Activated CD4-positive, CD25-positive, alpha-beta regulatory T cell treated with anti-CD3 and anti-CD28 coated beads, Interleukin-2, amount 50 U/mL, for 16 hours (primary cell): ENCODE data around the gene KIAA0319L.
A peak's percentile ranks its signal among the peaks of the same experiment; 100 is the strongest.
"Not testable (repeated sequence)": the region's sequence is repeated elsewhere in the genome, so short reads cannot be mapped to it uniquely, and the experiment has no call there.

Experiments used
- DNase-seq: peaks from one replicate; pipeline ENCODE4 v3.0.0-alpha.2; 2020; ENCODE audit warnings: low read depth, low spot score

KIAA0319L gene

GRCh38 chr1:35490250-35490649 is 67.0 kb downstream of the KIAA0319L start:
- DNase-seq, result no peak

DNA sequence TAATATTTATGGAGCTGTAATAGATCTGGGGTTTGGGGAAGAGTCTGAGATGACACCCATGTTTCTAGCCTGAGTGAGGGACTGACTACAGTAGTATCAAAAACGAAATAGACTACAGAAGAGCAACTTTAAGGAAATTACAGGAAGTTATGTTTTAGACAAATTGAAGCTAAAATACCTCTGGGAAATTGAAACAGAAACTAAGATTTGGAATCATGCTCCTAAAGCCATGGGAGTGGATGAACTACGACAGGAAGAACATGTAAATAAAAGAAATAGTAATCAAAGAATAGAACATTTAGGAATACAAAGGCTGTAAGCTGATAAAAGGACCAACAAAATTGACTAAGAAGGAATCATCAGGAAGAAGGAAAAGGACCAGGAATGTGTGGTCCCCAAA is 68.9 kb downstream of the KIAA0319L start:
- no peak for DNase-seq

DNA sequence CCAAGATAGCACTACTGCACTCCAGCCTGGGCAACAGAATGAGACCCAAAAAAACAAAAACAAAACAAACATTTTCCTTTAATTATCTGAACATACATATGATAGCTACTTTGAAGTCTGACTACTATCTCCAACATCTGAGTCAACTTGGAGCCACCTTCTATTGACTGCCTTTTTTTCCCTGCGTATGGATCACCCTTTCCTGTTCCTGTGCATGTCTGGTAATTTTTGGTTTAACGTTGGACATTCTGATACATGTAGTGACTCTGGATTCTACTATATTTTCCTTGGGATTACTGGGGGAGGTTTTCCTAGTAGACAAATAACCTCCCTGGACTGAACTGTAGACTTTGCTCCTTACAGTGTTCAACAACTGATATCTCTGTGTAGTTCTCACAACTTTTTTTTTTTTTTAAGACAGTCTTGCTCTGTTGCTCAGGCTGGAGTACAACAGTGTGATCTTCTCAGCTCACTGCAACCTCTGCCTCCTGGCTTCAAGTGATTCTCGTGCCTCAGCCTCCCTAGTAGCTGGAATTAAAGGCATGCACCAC is 70.3 kb downstream of the KIAA0319L start:
- no peak for DNase-seq

DNA sequence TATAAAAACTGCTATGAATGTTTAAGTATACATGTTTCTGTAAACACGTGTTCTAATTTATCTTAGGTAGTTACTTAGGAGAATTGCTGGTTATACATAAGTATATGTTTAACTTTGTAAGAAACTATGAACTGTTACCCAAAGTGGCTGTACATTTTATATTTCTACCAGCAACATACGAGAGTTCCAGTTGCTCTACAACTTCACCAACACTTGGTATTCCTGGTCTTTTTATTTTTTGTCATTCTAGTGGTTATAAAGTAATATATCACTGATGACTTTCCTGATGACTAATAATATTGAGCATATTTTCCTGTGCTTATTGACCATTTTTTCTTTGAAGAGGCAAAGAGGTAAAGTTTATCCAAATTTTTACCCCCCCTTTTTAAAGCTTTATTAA is 76.0 kb downstream of the KIAA0319L start:
- DNase-seq, result no peak

DNA sequence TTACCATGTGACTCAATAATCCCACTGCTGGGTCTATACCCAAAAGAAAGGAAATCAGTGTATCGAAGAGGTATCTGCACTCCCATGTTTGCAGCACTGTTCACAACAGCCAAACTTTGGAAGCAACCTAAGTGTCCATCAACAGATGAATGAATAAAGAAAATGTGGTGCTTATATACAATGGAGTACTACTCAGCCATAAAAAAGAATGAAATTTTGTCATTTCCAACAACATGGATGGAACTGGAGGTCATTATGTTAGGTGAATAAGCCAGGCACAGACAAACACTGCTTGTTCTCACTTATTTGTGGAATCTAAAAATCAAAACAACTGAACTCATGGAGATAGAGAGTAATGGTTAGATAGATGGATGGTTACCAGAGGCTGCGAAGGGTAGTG is 79.3 kb downstream of the KIAA0319L start:
- no peak for DNase-seq

DNA sequence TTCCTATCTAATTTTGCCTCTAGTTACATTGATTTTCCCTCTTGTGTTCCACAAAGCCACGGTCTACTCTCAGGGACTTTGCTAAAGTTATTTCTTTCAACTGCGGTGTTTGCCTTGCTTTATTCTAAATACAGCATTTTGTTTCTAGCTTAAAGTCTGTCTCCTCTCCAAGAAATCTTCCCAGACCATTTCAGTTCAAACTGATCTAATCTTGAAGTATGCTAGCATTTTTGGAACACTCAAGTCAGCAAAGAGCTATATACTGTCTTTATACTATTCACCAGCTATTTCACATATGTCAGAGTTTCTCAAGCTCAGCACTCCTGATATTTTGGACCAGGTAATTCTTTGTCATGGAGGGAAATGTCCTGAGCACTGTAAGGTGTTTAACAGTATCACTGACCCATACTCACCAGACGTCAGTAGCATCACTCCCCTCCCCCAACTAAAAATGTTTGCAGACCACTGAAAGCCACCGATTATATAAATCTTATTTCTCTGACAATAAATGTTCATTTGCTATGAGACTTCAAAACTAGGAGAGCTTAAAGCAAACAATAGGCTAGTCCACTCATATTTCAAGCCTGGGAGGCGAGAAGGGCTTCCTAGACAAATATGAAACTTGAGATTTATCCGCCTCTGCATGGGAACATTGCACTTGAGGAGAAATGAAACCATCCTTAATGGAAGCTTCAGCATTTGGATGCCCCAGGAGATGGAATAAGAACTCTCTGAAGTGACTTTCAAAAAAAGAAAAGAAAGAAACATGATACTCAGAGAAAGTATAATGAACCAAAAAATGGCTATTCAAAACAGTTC is 81.1 kb downstream of the KIAA0319L start:
- no peak for DNase-seq

GRCh38 chr1:35475356-35475755 is 81.8 kb downstream of the KIAA0319L start:
- DNase-seq, result no peak

DNA sequence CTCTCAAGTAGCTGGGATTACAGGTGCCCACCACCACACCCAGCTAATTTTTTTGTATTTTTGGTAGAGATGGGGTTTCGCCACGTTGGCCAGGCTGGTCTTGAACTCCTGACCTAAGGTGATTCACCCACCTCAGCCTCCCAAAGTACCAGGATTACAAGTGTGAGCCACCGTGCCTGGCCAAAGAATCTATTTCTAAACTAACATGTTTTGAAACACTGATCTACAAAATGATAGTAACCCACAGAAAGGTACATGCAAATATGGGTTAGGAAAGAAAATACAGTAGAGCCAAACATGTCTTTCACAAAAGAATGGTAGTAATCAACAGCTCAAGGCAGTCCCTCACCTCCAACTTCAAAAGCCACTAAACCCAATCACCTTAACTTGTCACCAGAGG is 84.0 kb downstream of the KIAA0319L start:
- not testable (repeated sequence) for DNase-seq

DNA sequence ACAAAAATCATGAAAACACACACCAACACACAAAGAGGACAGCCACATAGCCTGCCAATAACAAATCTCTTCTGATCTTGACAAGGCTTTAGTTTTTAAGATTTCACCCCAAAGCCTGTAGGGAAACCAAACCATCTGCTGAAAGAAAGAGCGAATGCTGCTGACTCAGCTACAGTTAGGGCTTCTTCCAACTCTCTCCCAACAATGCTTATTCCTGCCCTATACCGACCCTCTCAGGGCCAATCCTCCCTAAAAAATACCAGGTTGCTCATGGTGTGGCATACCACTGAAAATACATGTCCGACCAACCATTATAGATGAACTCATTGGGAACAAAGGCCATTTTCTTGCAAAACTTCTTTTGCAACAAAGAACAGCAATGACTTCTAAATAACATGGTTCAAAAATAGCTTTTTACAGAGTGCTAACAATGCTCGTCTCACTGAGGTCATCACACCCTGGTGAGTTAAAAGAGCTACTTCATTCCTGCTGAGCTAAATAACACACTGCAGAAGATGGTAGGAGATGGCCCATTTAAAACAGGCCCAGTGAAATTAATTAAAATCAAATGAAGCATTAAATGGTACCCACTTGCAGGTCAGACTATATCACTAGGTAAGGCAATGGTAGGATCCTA is 86.1 kb downstream of the KIAA0319L start:
- no peak for DNase-seq

GRCh38 chr1:35466120-35466519 is 91.1 kb downstream of the KIAA0319L start:
- DNase-seq, result no peak

GRCh38 chr1:35463749-35464148 is 93.5 kb downstream of the KIAA0319L start:
- DNase-seq, result not testable (repeated sequence)

GRCh38 chr1:35463232-35463631 is 94.0 kb downstream of the KIAA0319L start:
- DNase-seq, result no peak

- DNase-seq, result no peak
These were observed 95.1 kb downstream of the KIAA0319L start for GRCh38 chr1:35461966-35462651.

- DNase-seq, result no peak
These were observed 96.4 kb downstream of the KIAA0319L start for GRCh38 chr1:35460796-35461195.

- DNase-seq, result no peak
These were observed 102.6 kb downstream of the KIAA0319L start for GRCh38 chr1:35454616-35455015.

- no peak for DNase-seq
These were observed 103.0 kb downstream of the KIAA0319L start for GRCh38 chr1:35454176-35454575.

- DNase-seq, result no peak
These were observed 104.2 kb downstream of the KIAA0319L start for GRCh38 chr1:35453031-35453430.

GRCh38 chr1:35452106-35452774 is 105.0 kb downstream of the KIAA0319L start:
- no peak for DNase-seq

GRCh38 chr1:35451125-35451528 is 106.1 kb downstream of the KIAA0319L start:
- DNase-seq, result peak; percentile 49

GRCh38 chr1:35449334-35450008 is 107.7 kb downstream of the KIAA0319L start:
- DNase-seq, result no peak

- no peak for DNase-seq
These were observed 108.8 kb downstream of the KIAA0319L start for GRCh38 chr1:35448344-35448801.
